ENCODE results near the gene FOXC1.

Gene FOXC1

GRCh38 chr6:1584996-1585668 is 24.6 kb upstream of the FOXC1 start:
- no peak for DNase-seq

- DNase-seq: no peak
Measured at GRCh38 chr6:1585669-1586049, 24.1 kb upstream of the FOXC1 start.

- DNase-seq: no peak
Measured at GRCh38 chr6:1586256-1586655, 23.5 kb upstream of the FOXC1 start.

- DNase-seq: no peak
Measured at GRCh38 chr6:1586861-1587450, 22.8 kb upstream of the FOXC1 start.

GRCh38 chr6:1587546-1587945 is 22.2 kb upstream of the FOXC1 start:
- DNase-seq: no peak

GRCh38 chr6:1587977-1588376 is 21.7 kb upstream of the FOXC1 start:
- DNase-seq: no peak

- DNase-seq: no peak
Measured at GRCh38 chr6:1589208-1589607, 20.5 kb upstream of the FOXC1 start.

GRCh38 chr6:1590580-1590979 is 19.1 kb upstream of the FOXC1 start:
- no peak for DNase-seq

GRCh38 chr6:1591243-1591642 is 18.5 kb upstream of the FOXC1 start:
- no peak for DNase-seq

GRCh38 chr6:1591926-1592325 is 17.8 kb upstream of the FOXC1 start:
- no peak for DNase-seq

- DNase-seq: no peak
Measured at GRCh38 chr6:1592852-1593251, 16.9 kb upstream of the FOXC1 start.

GRCh38 chr6:1593286-1593957 is 16.3 kb upstream of the FOXC1 start:
- DNase-seq: no peak

GRCh38 chr6:1593958-1594314 is 15.8 kb upstream of the FOXC1 start:
- no peak for DNase-seq

GRCh38 chr6:1594445-1595200 is 15.1 kb upstream of the FOXC1 start:
- DNase-seq: no peak

GRCh38 chr6:1595271-1596087 is 14.2 kb upstream of the FOXC1 start:
- DNase-seq: no peak

- peak; percentile 54 to 56 for DNase-seq
Measured at GRCh38 chr6:1596088-1596852, 13.4 kb upstream of the FOXC1 start.

- no peak for DNase-seq
Measured at GRCh38 chr6:1597121-1597744, 12.5 kb upstream of the FOXC1 start.

GRCh38 chr6:1597924-1598323 is 11.8 kb upstream of the FOXC1 start:
- DNase-seq: no peak

- DNase-seq: no peak
Measured at GRCh38 chr6:1598433-1598832, 11.3 kb upstream of the FOXC1 start.

- no peak for DNase-seq
Measured at GRCh38 chr6:1598886-1599285, 10.8 kb upstream of the FOXC1 start.

- DNase-seq: no peak
Measured at GRCh38 chr6:1599469-1599868, 10.2 kb upstream of the FOXC1 start.
